ENCODE measurements around the gene GRIA2. TPM values are rescaled to one million over a fixed set of nuclear protein-coding genes. Genes with fewer than 3 reads are reported as not detected.

GRIA2 gene
- total RNA-seq, 1 donor from 2014 or later, result 0.18 TPM

GRCh38 chr4:157265281-157265680 is 44.8 kb downstream of the GRIA2 start:
- no peak for DNase-seq (ENCODE audit: low spot score)

- no peak for DNase-seq (ENCODE audit: low spot score)
Observed at GRCh38 chr4:157270108-157270507, 49.6 kb downstream of the GRIA2 start.

DNA sequence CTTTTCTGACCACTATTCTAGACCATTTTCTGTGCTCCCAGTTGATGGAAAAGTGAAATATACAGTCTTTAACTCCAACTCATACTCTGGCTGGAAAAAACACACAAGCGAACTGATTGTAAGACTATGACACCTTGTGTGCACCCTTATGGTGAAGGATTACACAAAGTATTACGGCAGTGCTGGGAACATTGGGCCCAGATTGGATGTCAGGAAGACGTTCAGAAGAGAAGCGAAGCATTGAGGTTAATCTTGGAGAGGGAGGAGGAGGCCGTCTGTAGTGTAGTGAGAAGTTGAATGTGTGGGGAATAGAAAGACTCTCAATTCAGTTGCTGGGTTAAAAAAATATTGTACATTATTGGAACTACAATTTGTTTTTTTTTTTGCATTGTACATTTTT is 50.0 kb downstream of the GRIA2 start:
- no peak for DNase-seq (ENCODE audit: low spot score)

DNA sequence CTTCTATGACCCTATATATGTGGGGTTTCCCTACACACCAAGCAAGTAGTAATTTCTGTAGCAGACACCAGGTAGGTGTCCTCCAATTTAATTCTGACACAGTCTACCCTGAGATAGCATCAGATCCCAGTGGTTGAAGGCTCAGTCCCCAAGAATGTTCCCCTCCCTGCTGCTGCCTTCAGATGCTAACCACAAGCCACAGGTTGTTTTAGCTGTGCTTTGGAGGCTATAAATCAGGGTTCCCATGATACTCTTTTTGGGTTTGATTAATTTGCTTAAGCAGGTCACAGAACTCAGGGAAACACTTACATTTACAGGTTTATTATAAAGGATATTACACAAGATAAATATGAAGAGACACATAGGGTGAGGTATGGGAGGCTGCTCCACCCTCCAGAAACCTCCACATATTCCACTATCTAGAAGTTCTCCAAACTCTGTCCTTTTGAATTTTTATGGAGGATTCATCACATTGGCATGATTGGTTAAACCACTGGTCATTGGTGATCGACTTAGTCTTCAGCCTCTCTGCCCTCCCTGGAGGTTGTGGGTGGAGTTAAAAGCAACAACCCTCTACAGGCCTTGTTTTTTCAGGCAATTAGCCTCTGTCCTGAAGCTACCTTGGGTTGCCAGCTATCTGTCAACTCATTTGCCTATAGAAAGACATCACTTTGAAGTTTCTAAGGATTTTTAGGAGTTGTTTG is 50.8 kb downstream of the GRIA2 start:
- no peak for DNase-seq (ENCODE audit: low spot score)

- DNase-seq (ENCODE audit: low spot score), result no peak
Observed at GRCh38 chr4:157280673-157281072, 60.1 kb downstream of the GRIA2 start.

DNA sequence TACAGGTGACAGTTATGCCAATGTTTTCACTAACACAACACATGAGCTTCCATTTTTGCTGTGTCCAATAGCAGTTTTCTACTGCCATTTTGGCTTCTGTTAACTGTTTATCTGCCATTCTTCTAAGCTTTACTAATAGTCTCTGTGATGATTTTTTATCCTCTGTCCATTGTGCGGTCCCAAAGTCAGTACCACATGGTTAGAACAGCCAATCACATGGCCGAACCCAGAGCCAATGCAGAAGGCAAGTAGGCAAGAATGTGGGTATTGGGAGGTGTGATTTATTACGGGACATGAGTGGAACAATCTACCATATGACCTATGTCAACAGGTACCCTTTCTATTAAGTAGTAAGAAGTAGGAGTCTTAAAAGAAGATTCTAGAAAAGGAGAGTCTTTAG is 61.5 kb downstream of the GRIA2 start:
- no peak for DNase-seq (ENCODE audit: low spot score)

- DNase-seq (ENCODE audit: low spot score), result no peak
Observed at GRCh38 chr4:157287445-157287844, 66.9 kb downstream of the GRIA2 start.

GRCh38 chr4:157290622-157291021 is 70.1 kb downstream of the GRIA2 start:
- no peak for DNase-seq (ENCODE audit: low spot score)

DNA sequence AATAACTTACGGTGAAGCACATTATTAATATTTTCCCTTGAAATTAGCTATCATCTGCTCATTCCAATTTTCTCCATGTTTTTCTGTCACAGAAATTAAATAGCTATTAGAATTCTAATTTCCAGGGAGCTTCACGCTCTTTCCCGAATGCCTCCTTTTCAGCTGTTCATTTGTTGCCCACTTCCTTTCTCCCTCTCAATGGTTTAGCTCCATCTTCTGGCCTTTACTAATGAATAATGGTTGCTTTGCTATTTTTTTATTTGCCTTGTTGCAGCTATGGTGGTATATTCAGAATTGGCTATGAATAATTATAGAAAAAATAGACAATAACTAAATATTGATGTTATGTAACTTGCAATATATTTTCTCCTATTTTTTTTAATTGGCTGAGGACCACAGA is 70.5 kb downstream of the GRIA2 start:
- DNase-seq (ENCODE audit: low spot score), result no peak

GRCh38 chr4:157293673-157294072 is 73.1 kb downstream of the GRIA2 start:
- DNase-seq (ENCODE audit: low spot score), result no peak

DNA sequence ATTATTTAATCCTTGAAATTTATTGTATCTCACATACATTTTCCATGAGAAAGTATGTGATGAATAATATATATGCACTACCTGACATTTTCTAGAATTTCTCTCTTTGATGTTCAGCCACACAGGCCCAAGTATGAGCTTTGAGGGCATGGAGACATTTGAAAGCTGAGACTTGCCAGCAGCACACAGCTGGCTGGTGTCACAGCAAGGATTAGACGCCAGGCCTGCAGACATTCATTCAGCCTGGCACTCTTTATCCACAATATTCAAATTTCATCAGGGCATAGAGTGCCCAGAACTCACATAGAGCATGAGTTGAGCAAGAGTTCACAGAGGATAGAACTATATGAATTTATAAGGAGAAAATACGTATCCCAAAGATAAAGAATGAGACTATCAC is 74.0 kb downstream of the GRIA2 start:
- DNase-seq (ENCODE audit: low spot score), result no peak

- no peak for DNase-seq (ENCODE audit: low spot score)
Observed at GRCh38 chr4:157300701-157301100, 80.2 kb downstream of the GRIA2 start.

- no peak for DNase-seq (ENCODE audit: low spot score)
Observed at GRCh38 chr4:157303471-157303960, 83.0 kb downstream of the GRIA2 start.

GRCh38 chr4:157304769-157305168 is 84.2 kb downstream of the GRIA2 start:
- no peak for DNase-seq (ENCODE audit: low spot score)

GRCh38 chr4:157312702-157313101 is 92.2 kb downstream of the GRIA2 start:
- no peak for DNase-seq (ENCODE audit: low spot score)

DNA sequence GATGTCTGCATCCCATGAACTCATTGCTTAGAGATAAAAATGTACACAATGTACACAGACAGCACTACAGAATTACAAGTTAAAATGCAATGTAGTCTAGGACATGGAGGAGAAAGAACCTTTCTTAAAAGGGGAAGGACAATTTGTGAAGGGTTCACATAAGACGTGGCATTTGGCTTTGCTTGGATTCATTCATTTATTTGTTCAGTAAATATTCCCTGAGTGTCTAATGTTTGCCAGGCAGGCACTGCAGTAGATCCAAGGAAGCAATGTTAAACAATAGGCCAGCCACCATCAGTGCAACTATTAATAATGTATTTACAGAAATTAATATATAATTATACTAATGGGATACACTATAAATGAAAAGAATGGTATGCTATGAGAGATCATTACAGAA is 94.4 kb downstream of the GRIA2 start:
- DNase-seq (ENCODE audit: low spot score), result no peak

DNA sequence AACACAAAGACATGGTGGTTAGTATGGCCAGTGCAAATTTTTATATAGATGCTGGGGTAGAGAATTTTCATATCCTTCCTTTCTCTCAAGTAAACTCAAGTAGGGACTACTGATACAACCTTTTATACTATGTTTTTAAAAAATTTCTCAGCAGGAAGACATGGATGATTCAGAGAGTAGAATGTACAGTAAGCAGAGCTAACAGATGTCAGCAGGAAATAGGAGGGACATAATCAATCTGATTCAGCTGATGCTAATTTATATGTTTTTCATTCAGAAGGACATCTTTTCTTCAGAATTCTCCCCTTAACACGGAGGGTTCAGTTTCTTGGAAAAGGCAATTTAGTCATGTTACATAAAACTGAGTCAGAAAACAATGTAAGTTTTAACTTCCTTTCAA is 95.4 kb downstream of the GRIA2 start:
- no peak for DNase-seq (ENCODE audit: low spot score)

- DNase-seq (ENCODE audit: low spot score), result no peak
Observed at GRCh38 chr4:157320092-157320491, 99.6 kb downstream of the GRIA2 start.

- no peak for DNase-seq (ENCODE audit: low spot score)
Observed at GRCh38 chr4:157327666-157328065, 107.1 kb downstream of the GRIA2 start.

DNA sequence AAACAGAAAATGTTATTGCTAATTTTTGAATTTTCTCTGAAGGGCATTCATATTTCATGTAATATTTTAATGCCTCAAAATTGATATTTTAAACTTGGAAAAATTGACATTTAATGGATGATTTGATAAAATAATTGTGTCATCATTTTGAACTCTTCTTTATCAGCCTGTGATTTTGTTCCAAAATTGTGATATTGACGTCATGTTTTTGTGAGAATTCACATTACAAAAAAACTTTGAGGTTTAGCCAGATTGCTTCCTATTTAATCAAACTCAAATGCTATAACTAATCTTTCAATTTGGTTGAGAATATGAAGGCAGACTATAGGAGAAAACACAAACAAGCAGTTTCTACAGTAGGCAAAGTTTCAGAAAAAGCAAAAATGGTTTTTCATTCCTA is 137.4 kb downstream of the GRIA2 start:
- DNase-seq (ENCODE audit: low spot score), result no peak

DNA sequence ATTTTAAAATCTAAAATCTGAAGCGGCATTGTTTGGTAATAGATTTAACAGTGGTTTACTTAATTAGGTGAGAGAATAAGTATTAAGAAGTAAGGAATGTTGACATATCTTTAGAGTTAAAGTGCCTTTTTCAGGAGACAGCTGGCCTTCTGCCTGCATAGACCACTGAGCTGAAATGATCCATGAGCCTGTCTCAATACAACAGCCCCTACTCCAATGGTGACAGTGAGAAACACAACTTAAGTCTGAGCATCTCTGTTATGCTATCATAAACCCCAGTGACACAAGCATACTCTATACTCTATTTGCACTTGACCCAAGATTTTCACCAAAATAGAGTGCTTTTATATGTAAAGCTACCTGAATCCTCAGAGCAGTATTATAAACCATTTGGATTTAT is 137.9 kb downstream of the GRIA2 start:
- no peak for DNase-seq (ENCODE audit: low spot score)

- DNase-seq (ENCODE audit: low spot score), result no peak
Observed at GRCh38 chr4:157358851-157359250, 138.3 kb downstream of the GRIA2 start.

DNA sequence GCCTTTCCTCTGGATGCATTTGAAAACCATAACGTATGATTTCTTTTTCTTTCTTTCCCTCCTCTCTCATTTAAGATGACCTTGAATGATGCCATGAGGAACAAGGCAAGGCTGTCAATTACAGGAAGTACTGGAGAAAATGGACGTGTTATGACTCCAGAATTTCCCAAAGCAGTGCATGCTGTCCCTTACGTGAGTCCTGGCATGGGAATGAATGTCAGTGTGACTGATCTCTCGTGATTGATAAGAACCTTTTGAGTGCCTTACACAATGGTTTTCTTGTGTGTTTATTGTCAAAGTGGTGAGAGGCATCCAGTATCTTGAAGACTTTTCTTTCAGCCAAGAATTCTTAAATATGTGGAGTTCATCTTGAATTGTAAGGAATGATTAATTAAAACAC is 142.8 kb downstream of the GRIA2 start:
- no peak for DNase-seq (ENCODE audit: low spot score)

GRCh38 chr4:157372154-157372553 is 151.6 kb downstream of the GRIA2 start:
- DNase-seq (ENCODE audit: low spot score), result no peak
